Measurements from ENCODE around the gene ZNF844.
A peak's percentile ranks its signal among the peaks of the same experiment; 100 is the strongest.
"Not testable (repeated sequence)": the region's sequence is repeated elsewhere in the genome, so short reads cannot be mapped to it uniquely, and the experiment has no call there.

Gene ZNF844

DNA sequence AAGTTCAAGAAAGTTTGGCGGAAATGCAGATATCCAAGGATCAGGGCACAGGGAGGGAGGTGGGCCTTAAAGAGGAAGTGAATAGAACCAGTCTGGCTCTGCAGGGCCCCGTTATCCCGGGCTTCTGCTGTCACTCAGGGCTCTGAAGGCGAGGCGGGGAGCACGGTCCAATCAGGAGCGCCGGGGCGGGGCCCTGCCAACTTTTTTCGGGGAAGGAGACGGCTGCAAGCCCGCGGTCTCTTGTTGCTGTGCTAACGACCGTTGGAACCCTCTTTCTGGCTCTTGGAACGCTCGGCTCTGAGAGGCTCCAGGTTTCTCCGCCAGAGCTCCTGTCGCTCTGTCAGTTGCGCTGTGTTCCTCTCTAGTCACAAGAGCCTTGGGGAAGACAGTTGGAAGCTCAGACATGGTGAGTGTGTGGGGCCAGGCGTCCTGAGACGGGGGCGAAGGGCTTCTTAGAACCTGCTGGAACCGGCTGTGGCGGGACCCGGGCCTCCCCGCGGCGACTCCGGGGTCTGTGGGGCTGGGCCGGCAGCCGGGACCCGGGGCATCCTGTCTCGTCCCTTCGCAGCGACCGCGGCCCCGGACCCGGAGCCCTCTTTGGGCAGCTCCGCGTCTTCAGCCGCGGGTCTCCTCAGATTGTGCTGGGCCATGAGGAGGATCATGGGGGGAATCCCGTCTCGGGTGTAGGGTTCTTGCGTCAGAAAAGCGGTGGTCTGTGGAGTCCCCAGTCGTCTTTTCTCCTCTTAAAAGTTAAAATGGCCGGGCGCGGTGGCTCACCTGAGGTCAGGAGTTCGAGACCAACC lies 27.7 kb downstream of the ZNF844 start:
- DNase-seq (ENCODE audit: low read depth): peak; percentile 23

DNA sequence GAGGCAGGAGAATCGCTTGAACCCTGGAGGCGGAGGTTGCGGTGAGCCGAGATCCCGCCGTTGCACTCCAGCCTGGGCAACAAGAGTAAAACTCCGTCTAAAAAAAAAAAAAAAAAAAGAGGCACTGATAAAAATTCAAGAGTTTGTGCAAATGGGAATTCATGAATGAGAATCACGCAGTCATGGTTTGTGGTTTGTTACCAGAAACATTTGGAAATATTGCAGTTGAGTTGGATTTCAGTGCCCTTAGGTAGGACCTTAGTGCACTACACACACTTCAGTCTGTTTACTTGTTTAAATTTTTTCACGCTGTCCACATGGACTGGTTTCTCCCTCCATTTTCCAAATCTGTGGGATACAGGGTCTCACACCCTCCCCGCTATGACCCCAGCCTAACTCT lies 28.4 kb downstream of the ZNF844 start:
- DNase-seq (ENCODE audit: low read depth): no peak

DNA sequence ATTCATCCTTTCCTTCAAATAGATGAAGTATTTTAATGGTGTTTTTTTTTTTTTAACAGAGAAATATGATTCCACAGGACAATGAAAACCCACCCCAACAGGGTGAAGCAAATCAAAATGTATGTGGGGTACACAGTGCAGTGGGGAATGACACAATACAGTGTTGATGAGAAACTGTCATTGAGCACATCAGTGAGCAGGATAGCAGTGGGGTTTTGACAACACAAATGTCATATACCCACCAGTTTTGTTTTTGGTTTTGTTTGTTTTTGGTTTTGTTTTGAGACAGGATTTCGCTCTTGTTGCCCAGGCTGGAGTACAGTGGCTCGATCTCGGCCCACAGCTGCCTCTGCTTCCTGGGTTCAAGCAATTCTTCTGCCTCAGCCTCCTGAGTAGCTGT lies 29.2 kb downstream of the ZNF844 start:
- no peak for DNase-seq (ENCODE audit: low read depth)

DNA sequence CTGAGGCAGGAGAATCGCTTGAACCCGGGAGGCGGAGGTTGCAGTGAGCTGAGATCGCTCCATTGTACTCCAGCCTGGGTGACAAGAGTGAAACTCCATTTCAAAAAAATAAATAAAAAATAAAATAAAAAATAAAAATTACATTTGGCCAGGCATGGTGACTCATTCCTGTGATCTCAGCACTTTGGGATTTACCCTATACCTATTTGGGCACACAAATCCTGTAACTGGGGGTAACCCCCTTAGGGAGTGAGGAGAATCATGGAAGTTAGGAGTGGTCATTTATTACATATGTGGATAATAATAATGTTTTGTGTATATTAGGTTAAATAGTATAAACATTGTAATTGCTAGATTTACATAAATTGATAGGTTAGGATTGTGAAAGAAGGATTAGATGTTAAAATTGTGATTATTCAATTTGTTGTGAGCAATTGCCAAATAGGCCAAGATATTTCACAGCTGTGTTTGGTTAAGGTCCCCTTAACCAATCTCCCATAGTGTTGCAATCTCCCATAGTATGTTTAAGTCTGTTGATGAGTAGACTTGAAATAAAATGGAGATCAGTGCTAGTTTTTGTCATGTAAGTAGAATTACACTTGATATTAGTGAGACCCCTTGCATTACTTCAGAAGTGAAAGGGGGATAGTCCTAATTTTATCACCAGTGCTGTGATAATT lies 30.7 kb downstream of the ZNF844 start:
- DNase-seq (ENCODE audit: low read depth): no peak

DNA sequence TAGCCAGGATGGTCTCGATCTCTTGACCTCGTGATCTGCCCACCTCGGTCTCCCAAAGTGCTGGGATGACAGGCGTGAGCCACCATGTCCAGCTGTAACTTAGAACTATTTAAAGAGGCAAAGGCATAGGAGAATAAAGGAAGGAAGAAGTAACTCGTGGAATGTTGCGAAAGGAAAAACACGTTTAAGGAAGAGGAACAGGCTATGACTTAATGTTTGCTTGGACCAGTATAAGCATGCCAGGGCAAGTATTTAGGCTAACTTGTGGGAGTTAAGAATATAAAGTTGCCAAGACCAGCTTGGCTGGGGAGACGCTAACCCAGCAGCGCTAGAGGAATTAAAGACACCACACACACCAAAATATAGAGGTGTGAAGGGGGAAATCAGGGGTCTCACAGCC lies 33.5 kb downstream of the ZNF844 start:
- no peak for DNase-seq (ENCODE audit: low read depth)

DNA sequence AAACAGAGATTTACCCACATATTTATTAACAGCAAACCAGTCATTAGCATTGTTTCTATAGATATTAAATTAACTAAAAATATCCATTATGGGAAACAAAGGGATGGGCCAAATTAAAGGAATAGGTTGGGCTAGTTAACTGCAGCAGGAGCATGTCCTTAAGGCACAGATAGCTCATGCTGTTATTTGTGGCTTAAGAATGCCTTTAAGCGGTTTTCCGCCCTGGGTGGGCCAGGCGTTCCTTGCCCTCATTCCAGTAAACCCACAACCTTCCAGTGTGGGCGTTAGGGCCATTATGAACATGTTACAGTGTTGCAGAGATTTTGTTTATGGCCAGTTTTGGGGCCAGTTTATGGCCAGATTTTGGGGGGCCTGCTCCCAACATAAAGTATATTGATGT lies 39.4 kb downstream of the ZNF844 start:
- not testable (repeated sequence) for DNase-seq (ENCODE audit: low read depth)

DNA sequence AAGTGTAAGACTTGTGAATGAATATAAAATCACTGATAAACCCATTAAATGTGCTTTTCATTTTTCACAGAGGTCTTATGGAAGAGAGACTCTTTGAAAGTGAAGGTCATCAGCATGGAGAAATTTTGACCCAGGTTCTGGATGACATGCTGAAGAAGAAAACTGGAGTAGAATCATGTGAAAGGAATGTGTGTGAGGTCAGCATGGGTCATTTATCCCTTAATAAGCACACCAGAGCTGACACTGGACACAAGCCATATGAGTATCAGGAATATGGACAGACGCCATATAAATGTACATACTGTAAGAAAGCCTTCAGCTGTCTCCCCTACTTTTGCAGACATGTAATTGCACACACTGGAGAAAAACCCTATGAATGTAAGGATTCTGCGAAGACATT lies 46.6 kb downstream of the ZNF844 start:
- no peak for DNase-seq (ENCODE audit: low read depth)

DNA sequence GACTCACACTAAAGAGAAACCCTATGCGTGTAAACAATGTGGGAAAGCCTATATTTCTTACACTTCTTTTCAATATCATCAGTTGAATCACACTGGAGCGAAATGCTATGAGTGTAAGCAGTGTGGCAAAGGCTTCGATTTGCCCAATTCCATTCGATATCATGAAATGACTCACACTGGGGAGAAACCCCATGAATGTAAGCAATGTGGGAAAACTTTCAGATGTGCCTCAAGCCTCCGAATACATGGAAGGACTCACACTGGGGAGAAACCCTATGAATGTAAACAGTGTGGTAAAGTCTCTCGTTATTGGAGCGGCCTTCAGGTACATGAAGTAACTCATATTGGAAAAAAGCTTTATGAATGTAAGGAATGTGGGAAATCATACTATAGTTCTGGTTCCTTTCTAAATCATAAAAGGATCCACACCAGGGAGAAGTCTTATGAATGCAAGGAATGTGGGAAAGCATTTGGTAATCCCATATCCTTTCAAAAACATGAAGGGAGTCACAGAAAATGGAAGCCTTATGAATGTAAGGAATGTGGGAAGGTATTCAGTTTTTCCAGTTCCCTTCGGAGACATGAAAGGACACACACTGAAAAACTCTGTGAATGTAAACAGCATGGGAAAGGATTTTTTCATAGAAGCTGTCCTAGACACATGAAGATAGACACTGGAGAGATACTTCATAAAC lies 47.6 kb downstream of the ZNF844 start:
- DNase-seq (ENCODE audit: low read depth): no peak

DNA sequence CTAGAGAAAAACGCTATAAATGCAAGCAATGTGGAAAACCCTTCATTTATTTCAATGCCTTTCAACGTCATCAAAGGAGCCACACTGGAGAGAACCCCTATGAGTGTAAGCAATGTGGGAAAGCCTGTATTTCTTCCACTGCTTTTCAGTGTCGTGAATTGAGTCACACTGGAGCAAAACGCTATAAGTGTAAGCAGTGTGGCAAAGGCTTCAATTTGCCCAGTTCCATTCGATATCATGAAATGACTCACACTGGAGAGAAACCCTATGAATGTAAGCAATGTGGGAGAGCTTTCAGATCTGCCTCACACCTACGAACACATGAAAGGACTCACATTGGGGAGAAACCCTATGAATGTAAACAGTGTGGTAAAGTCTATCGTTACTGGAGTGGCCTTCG lies 48.2 kb downstream of the ZNF844 start:
- no peak for DNase-seq (ENCODE audit: low read depth)

DNA sequence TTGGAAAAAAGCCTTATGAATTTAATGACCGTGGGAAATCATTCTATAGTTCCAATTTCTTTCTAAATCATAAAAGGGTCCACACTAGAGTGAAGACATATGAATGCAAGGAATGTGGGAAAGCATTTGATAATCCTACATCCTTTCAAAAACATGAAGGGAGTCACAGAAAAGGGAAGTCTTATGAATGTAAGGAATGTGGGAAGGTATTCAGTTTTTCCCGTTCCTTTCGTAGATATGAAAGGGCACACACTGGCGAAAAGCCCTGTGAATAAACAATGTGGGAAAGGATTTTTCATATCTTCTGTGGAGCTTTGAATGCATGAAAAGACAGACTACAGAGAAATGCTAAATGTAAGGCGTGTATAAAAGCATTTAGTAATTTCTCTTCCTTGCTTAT lies 48.6 kb downstream of the ZNF844 start:
- no peak for DNase-seq (ENCODE audit: low read depth)

DNA sequence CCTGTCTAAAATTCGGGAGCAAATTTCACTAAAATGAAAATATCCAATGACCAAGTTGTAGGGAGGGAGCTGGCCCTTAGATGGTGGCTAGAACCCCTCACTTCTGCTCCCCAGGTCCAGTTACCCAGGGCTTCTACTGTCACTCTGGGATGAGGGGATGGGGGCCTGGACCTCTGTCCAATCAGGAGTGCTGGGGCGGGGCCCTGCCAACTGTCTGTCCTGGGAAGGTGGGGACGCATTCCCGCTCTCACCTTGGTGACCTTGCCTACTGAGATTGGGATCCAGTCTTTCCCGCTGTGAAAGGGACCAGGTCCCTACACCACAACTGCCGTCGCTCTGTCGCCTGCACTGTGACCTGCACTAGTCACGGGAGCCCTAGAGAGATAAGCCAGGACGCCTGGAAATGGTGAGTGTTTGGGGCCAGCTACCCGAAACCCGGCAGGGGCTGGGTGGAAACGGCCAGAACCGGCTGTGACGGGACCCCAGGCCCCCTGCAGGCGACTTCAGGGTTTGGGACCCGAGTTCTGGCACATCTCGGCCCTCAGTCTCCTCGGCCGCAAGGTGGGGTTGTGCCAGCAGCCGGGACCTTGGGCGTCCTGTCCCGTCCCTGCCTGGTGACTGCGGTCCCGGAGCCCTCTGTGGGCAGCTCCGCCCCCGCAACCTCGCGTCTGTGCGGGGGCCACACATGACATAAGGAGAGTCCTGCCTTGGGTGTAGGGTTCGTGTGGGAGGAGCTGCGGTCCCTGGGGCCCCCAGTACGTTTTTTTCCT lies 52.9 kb downstream of the ZNF844 start:
- no peak for DNase-seq (ENCODE audit: low read depth)

DNA sequence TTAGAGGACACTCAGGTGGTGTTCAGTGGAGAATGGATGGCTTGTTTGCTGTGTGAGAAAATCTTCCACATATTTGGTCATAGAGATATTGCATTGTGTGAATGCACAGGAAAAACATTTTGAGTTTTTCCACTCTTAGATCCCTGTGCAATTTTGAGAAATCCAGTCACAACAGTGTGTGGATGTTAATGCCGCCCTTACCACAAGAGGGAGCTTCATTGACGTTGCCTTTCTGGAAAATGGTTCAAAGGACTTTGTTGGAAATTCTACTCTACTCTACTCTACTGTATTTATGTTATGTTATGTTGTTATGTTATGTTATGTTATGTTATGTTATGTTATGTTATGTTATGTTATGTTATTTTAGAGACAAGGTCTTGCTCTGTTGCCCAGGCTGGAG lies 62.2 kb downstream of the ZNF844 start:
- DNase-seq (ENCODE audit: low read depth): no peak

Measured in stimulated activated CD8-positive, alpha-beta memory T cell treated with anti-CD3 and anti-CD28 coated beads, Interleukin-12 subunit alpha, Interleukin-12 subunit beta, amount 100 ng/mL, for 1 hour (primary cell).